HCT116 (cell line): Measurements from ENCODE around the gene MED13L.

Experiments
- CEBPB ChIP-seq: IDR thresholded peaks from 2 replicates; pipeline ENCODE4 v1.6.1; 2012; ENCODE audit warnings: low read depth
- JUND ChIP-seq: IDR thresholded peaks from 2 replicates; pipeline ENCODE4 v1.6.1; 2012
- POLR2A ChIP-seq: IDR thresholded peaks from 2 replicates; pipeline ENCODE4 v1.7.0; 2011; ENCODE audit warnings: borderline replicate concordance; ENCODE audit not compliant: insufficient read depth, insufficient read length; ENCODE audit errors: extremely low read depth
- TF ChIP-seq, protein P1 (sequence below), 3 experiments: fragments of 200-600 bp in 1 of 3; sonication (generic) in 1 of 3; IDR thresholded peaks in 2 of 3; conservative IDR thresholded peaks in 1 of 3; 2 replicates each; pipeline ENCODE4 v1.5.1; 2012 to 2017; ENCODE audit warnings: low read depth in 2 of 3, low read length in 2 of 3, antibody characterized with exemption in 1 of 3, borderline replicate concordance in 1 of 3, control low read depth in 1 of 3, mild to moderate bottlenecking in 1 of 3, mixed read lengths in 1 of 3, mixed run types in 1 of 3, moderate library complexity in 1 of 3; ENCODE audit not compliant: insufficient read depth in 1 of 3
- TF ChIP-seq, protein P2 (sequence below): IDR thresholded peaks from 2 replicates; pipeline ENCODE4 v1.6.1; 2012

DNA sequence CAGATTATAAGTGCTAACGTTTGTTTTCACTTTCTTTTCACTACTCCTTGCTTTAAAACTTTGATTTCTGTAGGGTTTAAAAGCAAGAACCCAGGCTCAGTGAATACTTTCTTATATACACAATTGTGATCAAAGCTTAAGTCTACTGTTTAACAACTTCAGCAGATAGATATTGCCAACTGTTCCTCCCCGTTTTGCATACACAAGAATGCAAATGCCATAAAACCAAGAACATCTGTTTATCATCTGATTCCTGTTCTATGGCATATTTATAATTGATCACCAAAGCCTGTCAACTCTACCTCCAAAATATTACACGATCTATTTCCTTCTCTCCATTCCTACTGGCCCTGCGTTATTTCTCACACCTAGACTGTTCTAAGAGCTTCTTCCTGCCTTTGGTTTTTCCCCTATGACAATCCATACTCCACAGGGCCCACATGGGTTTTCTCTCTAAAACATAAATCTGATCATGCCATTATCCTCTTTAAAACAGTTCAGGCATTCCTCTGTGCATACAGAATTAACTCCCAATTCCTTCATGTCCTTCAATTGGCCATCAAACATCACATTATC is 15.9 kb downstream of the MED13L start:
- TF ChIP-seq, protein P1, sequence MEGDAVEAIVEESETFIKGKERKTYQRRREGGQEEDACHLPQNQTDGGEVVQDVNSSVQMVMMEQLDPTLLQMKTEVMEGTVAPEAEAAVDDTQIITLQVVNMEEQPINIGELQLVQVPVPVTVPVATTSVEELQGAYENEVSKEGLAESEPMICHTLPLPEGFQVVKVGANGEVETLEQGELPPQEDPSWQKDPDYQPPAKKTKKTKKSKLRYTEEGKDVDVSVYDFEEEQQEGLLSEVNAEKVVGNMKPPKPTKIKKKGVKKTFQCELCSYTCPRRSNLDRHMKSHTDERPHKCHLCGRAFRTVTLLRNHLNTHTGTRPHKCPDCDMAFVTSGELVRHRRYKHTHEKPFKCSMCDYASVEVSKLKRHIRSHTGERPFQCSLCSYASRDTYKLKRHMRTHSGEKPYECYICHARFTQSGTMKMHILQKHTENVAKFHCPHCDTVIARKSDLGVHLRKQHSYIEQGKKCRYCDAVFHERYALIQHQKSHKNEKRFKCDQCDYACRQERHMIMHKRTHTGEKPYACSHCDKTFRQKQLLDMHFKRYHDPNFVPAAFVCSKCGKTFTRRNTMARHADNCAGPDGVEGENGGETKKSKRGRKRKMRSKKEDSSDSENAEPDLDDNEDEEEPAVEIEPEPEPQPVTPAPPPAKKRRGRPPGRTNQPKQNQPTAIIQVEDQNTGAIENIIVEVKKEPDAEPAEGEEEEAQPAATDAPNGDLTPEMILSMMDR (IDR thresholded peaks at IDR 0.05 in 2 of 3, conservative IDR thresholded peaks at IDR 0.05 in 1 of 3; ENCODE audit: borderline replicate concordance in 1 of 3, insufficient read depth in 1 of 3, low read depth in 2 of 3, low read length in 2 of 3), result no peak
- TF ChIP-seq, protein P2, sequence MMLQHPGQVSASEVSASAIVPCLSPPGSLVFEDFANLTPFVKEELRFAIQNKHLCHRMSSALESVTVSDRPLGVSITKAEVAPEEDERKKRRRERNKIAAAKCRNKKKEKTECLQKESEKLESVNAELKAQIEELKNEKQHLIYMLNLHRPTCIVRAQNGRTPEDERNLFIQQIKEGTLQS, result no peak
- TF ChIP-seq POLR2A, result no peak
- no peak for TF ChIP-seq CEBPB
- TF ChIP-seq JUND, result no peak
